Measurements from ENCODE around the gene SHROOM2.

The SHROOM2 gene

DNA sequence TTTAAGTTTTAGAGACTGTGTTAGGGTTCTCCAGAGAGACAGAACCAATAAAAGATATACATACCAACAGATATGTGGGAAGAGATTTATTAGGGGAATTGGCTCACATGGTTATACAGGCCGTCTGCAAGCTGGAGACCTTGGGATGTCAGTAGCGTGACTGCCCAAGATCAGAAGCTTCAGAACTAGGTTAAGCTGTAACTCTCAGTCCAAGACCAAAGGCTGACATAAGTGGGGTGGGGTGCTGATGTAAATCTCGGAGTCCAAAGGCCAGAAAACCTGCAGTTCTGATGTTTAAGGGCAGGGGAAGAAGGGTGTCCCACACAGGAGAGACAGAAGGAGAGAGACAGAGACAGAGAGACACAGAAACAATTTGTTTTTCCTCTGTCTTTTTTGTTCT, 191.4 kb downstream of the SHROOM2 start:
- Histone ChIP-seq H3K4me1 (no peaks in the 10 kb centered on the region), H3K36me3 (no peaks in the 10 kb centered on the region), H3K27me3 (no peaks in the 10 kb centered on the region), H3K27ac (no peak overlapping the region), H3K9me3 (peaks cover 0 to 22% (median 5%) of the 10 kb centered on the region in 3 donors), H3K4me3 (no peak overlapping the region)
- no peak for DNase-seq
- intact Hi-C loops (cut with DNase I; ENCODE audit: low total_unique reads): no loop called here
- TF ChIP-seq, protein P1, sequence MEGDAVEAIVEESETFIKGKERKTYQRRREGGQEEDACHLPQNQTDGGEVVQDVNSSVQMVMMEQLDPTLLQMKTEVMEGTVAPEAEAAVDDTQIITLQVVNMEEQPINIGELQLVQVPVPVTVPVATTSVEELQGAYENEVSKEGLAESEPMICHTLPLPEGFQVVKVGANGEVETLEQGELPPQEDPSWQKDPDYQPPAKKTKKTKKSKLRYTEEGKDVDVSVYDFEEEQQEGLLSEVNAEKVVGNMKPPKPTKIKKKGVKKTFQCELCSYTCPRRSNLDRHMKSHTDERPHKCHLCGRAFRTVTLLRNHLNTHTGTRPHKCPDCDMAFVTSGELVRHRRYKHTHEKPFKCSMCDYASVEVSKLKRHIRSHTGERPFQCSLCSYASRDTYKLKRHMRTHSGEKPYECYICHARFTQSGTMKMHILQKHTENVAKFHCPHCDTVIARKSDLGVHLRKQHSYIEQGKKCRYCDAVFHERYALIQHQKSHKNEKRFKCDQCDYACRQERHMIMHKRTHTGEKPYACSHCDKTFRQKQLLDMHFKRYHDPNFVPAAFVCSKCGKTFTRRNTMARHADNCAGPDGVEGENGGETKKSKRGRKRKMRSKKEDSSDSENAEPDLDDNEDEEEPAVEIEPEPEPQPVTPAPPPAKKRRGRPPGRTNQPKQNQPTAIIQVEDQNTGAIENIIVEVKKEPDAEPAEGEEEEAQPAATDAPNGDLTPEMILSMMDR (IDR thresholded peaks at IDR 0.05): no peak

DNA sequence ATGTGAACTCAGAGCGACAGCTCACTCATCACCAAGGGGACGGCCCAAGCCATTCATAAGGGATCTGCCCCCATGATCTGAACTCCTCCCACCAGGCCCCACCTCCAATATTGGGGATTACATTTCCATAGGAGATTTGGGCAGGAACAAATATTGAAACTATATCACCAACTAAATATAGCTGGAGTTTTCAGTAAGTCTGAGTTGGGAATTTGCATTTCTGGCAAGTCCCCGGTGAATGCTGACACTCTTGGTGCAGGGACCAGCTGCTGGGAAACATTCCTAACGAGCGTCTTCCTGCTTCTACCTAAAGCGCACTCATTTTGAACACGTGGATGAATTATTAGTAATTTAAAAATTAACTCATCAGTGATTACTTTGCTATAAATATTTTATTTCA, 194.2 kb downstream of the SHROOM2 start:
- Histone ChIP-seq H3K36me3 (no peaks in the 10 kb centered on the region), H3K4me3 (no peak overlapping the region), H3K9me3 (peaks cover 0 to 7% (median 5%) of the 10 kb centered on the region in 3 donors), H3K27ac (no peak overlapping the region), H3K27me3 (no peaks in the 10 kb centered on the region), H3K4me1 (no peaks in the 10 kb centered on the region)
- no peak for DNase-seq
- intact Hi-C loops (cut with DNase I; ENCODE audit: low total_unique reads): no loop called here
- TF ChIP-seq, protein P1 (IDR thresholded peaks at IDR 0.05): no peak

DNA sequence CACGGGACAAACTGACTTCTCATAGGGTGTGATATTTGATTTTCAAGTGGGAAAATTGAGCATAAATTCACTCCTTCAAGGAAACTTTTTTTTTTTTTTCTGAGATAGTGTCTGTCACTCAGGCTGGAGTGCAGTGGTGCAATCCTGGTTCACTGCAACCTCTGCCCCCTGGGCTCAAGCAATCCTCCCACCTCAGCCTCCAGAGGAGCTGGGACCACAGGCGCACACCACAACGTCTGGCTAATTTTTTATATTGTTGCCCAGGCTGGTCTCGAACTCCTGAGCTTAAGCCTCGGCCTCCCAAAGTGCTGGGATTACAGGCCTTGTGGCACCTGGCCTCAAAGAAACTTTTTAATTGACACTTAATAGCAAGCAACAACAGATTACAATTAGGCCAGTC, 194.7 kb downstream of the SHROOM2 start:
- DNase-seq: no peak
- intact Hi-C loops (cut with DNase I; ENCODE audit: low total_unique reads): no loop called here
- no peak overlapping the region for H3K4me3 ChIP-seq
- TF ChIP-seq, protein P1 (IDR thresholded peaks at IDR 0.05): no peak
- H3K4me1 ChIP-seq: no peaks in the 10 kb centered on the region
- no peak overlapping the region for H3K27ac ChIP-seq
- no peaks in the 10 kb centered on the region for H3K27me3 ChIP-seq
- H3K36me3 ChIP-seq: no peaks in the 10 kb centered on the region
- peaks cover 0 to 1% (median 0%) of the 10 kb centered on the region in 3 donors for H3K9me3 ChIP-seq

DNA sequence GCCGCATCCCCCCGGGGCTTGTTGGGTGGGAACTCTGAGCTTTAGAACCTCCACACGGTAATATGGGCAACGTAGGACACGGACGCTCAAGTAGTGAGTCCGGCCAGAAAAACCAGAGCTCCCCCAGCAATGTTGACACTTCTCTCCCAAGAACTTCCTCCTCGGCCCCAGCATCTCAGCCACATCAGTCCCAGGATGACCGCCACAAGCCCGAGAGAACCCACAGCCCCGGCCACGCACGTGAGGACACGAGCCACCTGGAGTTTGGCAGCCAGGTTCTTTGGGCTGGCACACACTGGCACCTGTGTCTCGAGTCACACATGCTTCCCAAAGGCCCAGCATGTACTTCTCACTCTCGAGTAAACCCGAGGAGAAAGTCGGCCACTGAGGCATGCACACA, 197.2 kb downstream of the SHROOM2 start:
- TF ChIP-seq, protein P1 (IDR thresholded peaks at IDR 0.05): no peak
- Histone ChIP-seq H3K27ac (no peak overlapping the region), H3K27me3 (no peaks in the 10 kb centered on the region), H3K4me1 (no peaks in the 10 kb centered on the region), H3K36me3 (no peaks in the 10 kb centered on the region), H3K9me3 (no peaks in the 10 kb centered on the region), H3K4me3 (no peak overlapping the region)
- intact Hi-C loops (cut with DNase I; ENCODE audit: low total_unique reads): no loop called here
- DNase-seq: no peak

DNA sequence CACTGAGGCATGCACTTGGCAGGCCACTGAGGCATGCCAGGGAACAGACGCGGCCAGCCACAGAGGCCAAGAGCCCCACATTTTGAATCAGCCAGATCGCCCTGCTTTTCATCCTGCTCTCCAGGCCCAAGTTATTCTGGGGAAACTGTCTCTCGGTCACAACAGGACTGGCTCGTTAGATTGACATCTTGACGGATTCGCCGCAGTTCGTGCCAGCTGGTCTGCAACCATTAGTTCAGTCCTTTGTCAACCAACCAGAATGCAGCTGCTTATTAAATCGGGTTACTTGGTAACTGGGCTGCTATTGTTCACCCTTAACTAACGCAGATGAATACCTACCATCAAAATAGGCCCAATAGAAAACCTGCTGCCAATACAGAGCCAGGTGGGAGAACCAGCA, 197.6 kb downstream of the SHROOM2 start:
- TF ChIP-seq, protein P1 (IDR thresholded peaks at IDR 0.05): no peak
- H3K36me3 ChIP-seq: no peaks in the 10 kb centered on the region
- no peak for DNase-seq
- no peak overlapping the region for H3K27ac ChIP-seq
- H3K4me3 ChIP-seq: no peak overlapping the region
- no peaks in the 10 kb centered on the region for H3K9me3 ChIP-seq
- intact Hi-C loops (cut with DNase I; ENCODE audit: low total_unique reads): no loop called here
- no peaks in the 10 kb centered on the region for H3K27me3 ChIP-seq
- H3K4me1 ChIP-seq: no peaks in the 10 kb centered on the region

DNA sequence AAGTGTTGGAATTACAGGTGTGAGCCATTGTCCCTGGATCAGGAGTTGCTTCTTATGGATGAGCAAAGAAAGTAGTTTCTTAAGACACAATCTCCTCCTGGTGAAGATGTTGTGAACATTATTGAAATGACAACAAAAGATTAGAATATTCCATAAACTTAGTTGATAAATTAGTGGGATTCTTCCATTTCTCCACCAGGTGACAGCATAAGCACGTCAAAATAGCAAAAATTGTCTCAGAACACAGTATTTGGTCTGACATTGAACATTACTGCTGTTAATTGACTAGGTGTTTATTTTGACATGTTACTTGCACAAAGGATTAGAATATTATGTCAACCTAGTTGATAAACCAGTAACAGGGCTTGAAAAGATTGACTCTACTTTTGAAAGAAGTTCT, 202.5 kb downstream of the SHROOM2 start:
- intact Hi-C loops (cut with DNase I; ENCODE audit: low total_unique reads): no loop called here
- H3K27me3 ChIP-seq: no peaks in the 10 kb centered on the region
- H3K9me3 ChIP-seq: no peaks in the 10 kb centered on the region
- no peak for DNase-seq
- no peaks in the 10 kb centered on the region for H3K36me3 ChIP-seq
- no peak overlapping the region for H3K27ac ChIP-seq
- no peaks in the 10 kb centered on the region for H3K4me1 ChIP-seq
- TF ChIP-seq, protein P1 (IDR thresholded peaks at IDR 0.05): peak; percentile 13 to 41
- H3K4me3 ChIP-seq: no peak overlapping the region
